ENCODE measurements around the gene CTNS.

DNA sequence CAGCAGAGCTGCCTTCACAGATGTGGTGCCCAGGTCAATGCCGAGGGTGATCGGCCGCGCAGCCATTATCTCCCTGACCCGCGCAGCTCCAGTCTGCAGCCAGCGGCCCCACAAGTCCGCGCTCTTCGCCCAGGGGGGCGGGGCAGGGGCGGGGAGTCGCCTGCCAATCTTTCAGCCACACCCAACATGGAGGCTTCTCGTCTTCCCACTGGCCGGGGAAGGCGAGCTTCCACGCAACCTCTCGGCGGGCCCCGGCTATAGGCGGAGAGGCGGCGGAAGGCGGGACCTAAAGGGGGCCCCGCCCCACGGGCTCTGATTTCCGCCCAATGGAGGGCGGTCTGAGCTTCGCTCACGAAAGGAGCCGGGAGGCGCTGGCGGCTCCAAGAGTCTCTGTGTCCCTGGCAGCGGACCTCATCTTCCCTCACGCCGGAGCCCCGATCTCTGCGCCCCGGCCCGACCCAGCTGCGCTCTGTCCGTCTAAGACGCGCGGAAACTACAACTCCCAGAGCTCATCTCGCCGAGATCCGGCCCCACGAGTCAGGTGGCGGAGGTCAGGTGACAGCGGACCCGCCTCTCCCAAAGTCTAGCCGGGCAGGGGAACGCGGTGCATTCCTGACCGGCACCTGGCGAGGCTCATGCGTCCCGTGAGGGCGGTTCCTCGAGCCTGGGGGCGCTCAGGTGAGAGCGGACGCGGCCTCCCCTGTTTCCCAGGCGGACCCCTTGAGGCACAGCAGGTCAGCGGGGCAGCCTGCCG is at the start of gene CTNS, which contains the start of gene SHPK:
- peak; percentile 77 for TF ChIP-seq POLR2A (IDR thresholded peaks at IDR 0.05)
- TF ChIP-seq, protein P1, sequence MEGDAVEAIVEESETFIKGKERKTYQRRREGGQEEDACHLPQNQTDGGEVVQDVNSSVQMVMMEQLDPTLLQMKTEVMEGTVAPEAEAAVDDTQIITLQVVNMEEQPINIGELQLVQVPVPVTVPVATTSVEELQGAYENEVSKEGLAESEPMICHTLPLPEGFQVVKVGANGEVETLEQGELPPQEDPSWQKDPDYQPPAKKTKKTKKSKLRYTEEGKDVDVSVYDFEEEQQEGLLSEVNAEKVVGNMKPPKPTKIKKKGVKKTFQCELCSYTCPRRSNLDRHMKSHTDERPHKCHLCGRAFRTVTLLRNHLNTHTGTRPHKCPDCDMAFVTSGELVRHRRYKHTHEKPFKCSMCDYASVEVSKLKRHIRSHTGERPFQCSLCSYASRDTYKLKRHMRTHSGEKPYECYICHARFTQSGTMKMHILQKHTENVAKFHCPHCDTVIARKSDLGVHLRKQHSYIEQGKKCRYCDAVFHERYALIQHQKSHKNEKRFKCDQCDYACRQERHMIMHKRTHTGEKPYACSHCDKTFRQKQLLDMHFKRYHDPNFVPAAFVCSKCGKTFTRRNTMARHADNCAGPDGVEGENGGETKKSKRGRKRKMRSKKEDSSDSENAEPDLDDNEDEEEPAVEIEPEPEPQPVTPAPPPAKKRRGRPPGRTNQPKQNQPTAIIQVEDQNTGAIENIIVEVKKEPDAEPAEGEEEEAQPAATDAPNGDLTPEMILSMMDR (IDR thresholded peaks at IDR 0.05): peak in 1 of 5 experiments; percentile 22
- TF ChIP-seq POLR2AphosphoS5 (IDR thresholded peaks at IDR 0.05): peak; percentile 90 to 96 (median 92)

Measured in transverse colon (tissue), 4 donors.